ENCODE results near the gene HMG20A. TPM values are rescaled to one million over a fixed set of nuclear protein-coding genes. Genes with fewer than 3 reads are reported as not detected.

Gene HMG20A
- total RNA-seq, 1 donor from 2014 or later: 35.5 TPM

- Mint-ChIP-seq H3K4me3 (ENCODE audit: unreplicated experiment) (no peak overlapping the region), H3K4me1 (ENCODE audit: low read depth) (peaks cover 56% of the 10 kb centered on the region), H3K27ac (ENCODE audit: unreplicated experiment) (no peak overlapping the region), H3K27me3 (ENCODE audit: low read depth) (no peaks in the 10 kb centered on the region), H3K9me3 (ENCODE audit: low read depth) (no peaks in the 10 kb centered on the region), H3K36me3 (ENCODE audit: low read depth) (no peaks in the 10 kb centered on the region)
- TF ChIP-seq CTCF (IDR thresholded peaks at IDR 0.05): no peak
- DNase-seq (ENCODE audit: low spot score): no peak
Measured at GRCh38 chr15:77504871-77505270, 84.2 kb downstream of the HMG20A start.

- no peak for TF ChIP-seq CTCF (IDR thresholded peaks at IDR 0.05)
- DNase-seq (ENCODE audit: low spot score): no peak
- peaks cover 59% of the 10 kb centered on the region for H3K4me1 Mint-ChIP-seq (ENCODE audit: low read depth)
- no peaks in the 10 kb centered on the region for H3K36me3 Mint-ChIP-seq (ENCODE audit: low read depth)
- H3K27ac Mint-ChIP-seq (ENCODE audit: unreplicated experiment): no peak overlapping the region
- no peaks in the 10 kb centered on the region for H3K27me3 Mint-ChIP-seq (ENCODE audit: low read depth)
- H3K4me3 Mint-ChIP-seq (ENCODE audit: unreplicated experiment): no peak overlapping the region
- no peaks in the 10 kb centered on the region for H3K9me3 Mint-ChIP-seq (ENCODE audit: low read depth)
Measured at GRCh38 chr15:77505556-77505955, 84.9 kb downstream of the HMG20A start.

GRCh38 chr15:77506311-77507142 is 85.8 kb downstream of the HMG20A start:
- Mint-ChIP-seq H3K27me3 (ENCODE audit: low read depth) (no peaks in the 10 kb centered on the region), H3K36me3 (ENCODE audit: low read depth) (no peaks in the 10 kb centered on the region), H3K4me3 (ENCODE audit: unreplicated experiment) (no peak overlapping the region), H3K27ac (ENCODE audit: unreplicated experiment) (peak overlapping the region; percentile 83), H3K9me3 (ENCODE audit: low read depth) (no peaks in the 10 kb centered on the region), H3K4me1 (ENCODE audit: low read depth) (peaks cover 54% of the 10 kb centered on the region)
- TF ChIP-seq CTCF (IDR thresholded peaks at IDR 0.05): no peak
- no peak for DNase-seq (ENCODE audit: low spot score)

- H3K27me3 Mint-ChIP-seq (ENCODE audit: low read depth): no peaks in the 10 kb centered on the region
- no peak for TF ChIP-seq CTCF (IDR thresholded peaks at IDR 0.05)
- no peaks in the 10 kb centered on the region for H3K36me3 Mint-ChIP-seq (ENCODE audit: low read depth)
- H3K4me3 Mint-ChIP-seq (ENCODE audit: unreplicated experiment): peak overlapping the region; percentile 15
- peak overlapping the region; percentile 83 for H3K27ac Mint-ChIP-seq (ENCODE audit: unreplicated experiment)
- no peak for DNase-seq (ENCODE audit: low spot score)
- peaks cover 3% of the 10 kb centered on the region for H3K9me3 Mint-ChIP-seq (ENCODE audit: low read depth)
- peaks cover 53% of the 10 kb centered on the region for H3K4me1 Mint-ChIP-seq (ENCODE audit: low read depth)
Measured at GRCh38 chr15:77507143-77507897, 86.6 kb downstream of the HMG20A start.

GRCh38 chr15:77507911-77508310 is 87.2 kb downstream of the HMG20A start:
- Mint-ChIP-seq H3K9me3 (ENCODE audit: low read depth) (peaks cover 4% of the 10 kb centered on the region), H3K27ac (ENCODE audit: unreplicated experiment) (peak overlapping the region; percentile 83), H3K27me3 (ENCODE audit: low read depth) (no peaks in the 10 kb centered on the region), H3K36me3 (ENCODE audit: low read depth) (no peaks in the 10 kb centered on the region), H3K4me1 (ENCODE audit: low read depth) (peaks cover 53% of the 10 kb centered on the region), H3K4me3 (ENCODE audit: unreplicated experiment) (no peak overlapping the region)
- DNase-seq (ENCODE audit: low spot score): no peak
- no peak for TF ChIP-seq CTCF (IDR thresholded peaks at IDR 0.05)
